H1 (cell line): Measurements from ENCODE around the gene SMIM29.

Experiments used
- CTCF ChIP-seq, 3 experiments: IDR thresholded peaks; 1 replicate in 2 of 3; 2 replicates in 1 of 3; pipeline versions ENCODE4 v1.5.1 to v1.6.1; 2011; ENCODE audit warnings: low read length in 3 of 3, mild to moderate bottlenecking in 3 of 3, inconsistent platforms in 2 of 3, low read depth in 1 of 3, moderate library complexity in 1 of 3; ENCODE audit not compliant: insufficient read depth in 1 of 3; ENCODE audit errors: control extremely low read depth in 1 of 3
- GABPA ChIP-seq: IDR thresholded peaks from 2 replicates; pipeline ENCODE4 v1.6.1; 2011; ENCODE audit warnings: mild to moderate bottlenecking, low read length, moderate library complexity, borderline replicate concordance; ENCODE audit not compliant: insufficient read depth

GRCh38 chr6:34249469-34250261, 859 bp upstream of the SMIM29 start:
- TF ChIP-seq GABPA: no peak
- no peak for TF ChIP-seq CTCF (IDR thresholded peaks at IDR 0.05; ENCODE audit: control extremely low read depth in 1 of 3, insufficient read depth in 1 of 3, low read depth in 1 of 3, low read length in 3 of 3)
